ENCODE measurements around the gene BCLAF3.

DNA sequence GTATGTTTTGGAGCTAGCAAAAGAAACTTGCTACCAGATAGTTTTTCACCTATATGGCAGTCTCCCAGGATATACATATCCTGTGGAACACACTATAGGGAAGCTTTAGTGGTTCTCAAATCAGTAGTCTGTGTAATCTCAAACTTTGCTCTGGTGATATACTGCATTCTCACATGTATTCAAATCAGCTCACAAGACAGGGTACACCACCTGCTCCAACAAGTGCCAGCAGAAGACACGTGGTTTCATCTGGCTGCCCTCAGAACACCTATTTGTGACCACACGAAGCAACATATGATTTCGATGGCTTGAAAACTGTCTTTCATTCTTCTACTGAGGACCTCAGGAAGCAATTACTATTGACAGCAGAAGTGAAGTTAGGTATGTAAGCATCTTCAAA is 37.7 kb downstream of the BCLAF3 start:
- no peak for TF ChIP-seq CTCF (IDR thresholded peaks at IDR 0.05; ENCODE audit: poor library complexity)
- TF ChIP-seq EZH2phosphoT487 (IDR thresholded peaks at IDR 0.05; ENCODE audit: low read depth, severe bottlenecking, unreplicated experiment): no peak

All from hepatocyte (in vitro differentiated cells).